Keratinocyte (primary cell): ENCODE data around the gene CDX1. TPM values are rescaled to one million over a fixed set of nuclear protein-coding genes. Genes with fewer than 3 reads are reported as not detected.

ENCODE experiments used
- DNase-seq: peaks from one replicate; pipeline ENCODE4 v3.0.0-alpha.2; 2011; ENCODE audit warnings: low read depth, missing footprints, low spot score
- FAIRE-seq: peaks from 2 replicates; lab custom pipeline; 2011; peaks lifted over from hg19 to GRCh38; lab: Jason Lieb, UNC
- H2AFZ ChIP-seq: 2 replicates; pipeline ENCODE4 v1.6.0; 2012; ENCODE audit warnings: low read length, control low read depth, inconsistent platforms; ENCODE audit not compliant: control insufficient read depth
- H3K27ac ChIP-seq: 2 replicates; pipeline ENCODE4 v1.5.1; 2011; ENCODE audit warnings: low read length; ENCODE audit not compliant: control insufficient read depth, insufficient read depth
- H3K27me3 ChIP-seq: 3 replicates; pipeline ENCODE4 v1.6.0; 2011; ENCODE audit warnings: low read length; ENCODE audit not compliant: control insufficient read depth, insufficient read depth; ENCODE audit errors: extremely low read depth
- H3K36me3 ChIP-seq, 2 experiments: 2 replicates in 1 of 2; 3 replicates in 1 of 2; pipeline ENCODE4 v1.5.1; 2011; ENCODE audit warnings: low read length in 2 of 2, mild to moderate bottlenecking in 1 of 2; ENCODE audit not compliant: control insufficient read depth in 2 of 2, insufficient read depth in 2 of 2; ENCODE audit errors: extremely low read depth in 1 of 2
- H3K4me1 ChIP-seq: 3 replicates; pipeline ENCODE4 v1.5.1; 2011; ENCODE audit warnings: low read length; ENCODE audit not compliant: control insufficient read depth, insufficient read depth; ENCODE audit errors: extremely low read depth
- H3K4me2 ChIP-seq: 3 replicates; pipeline ENCODE4 v1.6.0; 2011; ENCODE audit warnings: low read depth, low read length; ENCODE audit not compliant: control insufficient read depth, insufficient read depth; ENCODE audit errors: extremely low read depth
- H3K4me3 ChIP-seq, 3 experiments: fragments of 200-600 bp in 1 of 3; sonication (generic) in 1 of 3; 2 replicates in 2 of 3; 3 replicates in 1 of 3; pipeline ENCODE4 v1.5.1; 2011 to 2016; ENCODE audit warnings: low read length in 3 of 3, mild to moderate bottlenecking in 3 of 3, control low read depth in 2 of 3, inconsistent platforms in 1 of 3, low read depth in 1 of 3, mixed read lengths in 1 of 3, mixed run types in 1 of 3, moderate library complexity in 1 of 3; ENCODE audit not compliant: control insufficient read depth in 2 of 3, insufficient read depth in 2 of 3; ENCODE audit errors: extremely low read depth in 1 of 3
- H3K79me2 ChIP-seq: 2 replicates; pipeline ENCODE4 v1.6.0; 2012; ENCODE audit warnings: low read length; ENCODE audit not compliant: control insufficient read depth, insufficient read depth
- H3K9ac ChIP-seq: 3 replicates; pipeline ENCODE4 v1.6.0; 2011; ENCODE audit warnings: low read length; ENCODE audit not compliant: control insufficient read depth, insufficient read depth; ENCODE audit errors: extremely low read depth
- H3K9me1 ChIP-seq: 3 replicates; pipeline ENCODE4 v1.6.0; 2011; ENCODE audit warnings: low read length; ENCODE audit not compliant: control insufficient read depth, insufficient read depth; ENCODE audit errors: extremely low read depth
- H3K9me3 ChIP-seq: 2 replicates; pipeline ENCODE4 v1.5.1; 2012; ENCODE audit warnings: low read depth, low read length; ENCODE audit not compliant: control insufficient read depth
- H4K20me1 ChIP-seq: 3 replicates; pipeline ENCODE4 v1.6.0; 2011; ENCODE audit warnings: low read length; ENCODE audit not compliant: control insufficient read depth, insufficient read depth; ENCODE audit errors: extremely low read depth
- CTCF ChIP-seq, 3 experiments: IDR thresholded peaks in 1 of 3; conservative IDR thresholded peaks in 1 of 3; optimal IDR thresholded peaks in 1 of 3; 2 replicates in 2 of 3; 3 replicates in 1 of 3; pipeline versions ENCODE3 to v1.5.1; 2011; ENCODE audit warnings: low read length in 3 of 3, mild to moderate bottlenecking in 3 of 3, moderate library complexity in 2 of 3, control low read depth in 1 of 3, inconsistent platforms in 1 of 3; ENCODE audit not compliant: insufficient read depth in 2 of 3; ENCODE audit errors: extremely low read depth in 1 of 3
- EZH2 ChIP-seq: IDR thresholded peaks from one replicate; pipeline ENCODE4 v1.6.1; 2012; ENCODE audit warnings: inconsistent platforms, mild to moderate bottlenecking, low read length, moderate library complexity
- dilution Hi-C: fragments of 300-500 bp; cut with MboI; formaldehyde crosslinking; loops from one replicate; pipeline ENCODE4 v1.7.0; 2020; ENCODE audit warnings: low sequenced_read_pairs; ENCODE audit not compliant: extremely low pct_ligation_motif_present
- polyA plus RNA-seq, 5 experiments: library from polyadenylated mRNA; depleted of rRNA in 3 of 5; stranded (reverse) in 3 of 5; stranded (forward) in 1 of 5; unstranded in 1 of 5; fragments of >200 nt; gene quantifications; 1 replicate in 1 of 5; 2 replicates in 3 of 5; 3 replicates in 1 of 5; pipeline versions ENCODE4 v1.2.1 to v1.2.3, GENCODE V29; 2011 to 2012; ENCODE audit warnings: missing spikeins in 2 of 5, low read depth in 1 of 5, low replicate concordance in 1 of 5

Gene CDX1
- polyA plus RNA-seq, 1 donor (not counting 4 experiments of a cell fraction or from before 2014, with no cell fraction given) = not detected

GRCh38 chr5:150186897-150187296, 20.3 kb downstream of the CDX1 start:
- no peaks in the 10 kb centered on the region for H3K4me1 ChIP-seq

GRCh38 chr5:150188146-150188842, 21.7 kb downstream of the CDX1 start:
- Histone ChIP-seq H3K9me3 (no peaks in the 10 kb centered on the region), H3K36me3 (no peaks in the 10 kb centered on the region), H3K4me2 (no peak overlapping the region), H3K27ac (no peak overlapping the region), H3K27me3 (peaks cover 68% of the 10 kb centered on the region), H3K4me3 (no peak overlapping the region), H4K20me1 (no peaks in the 10 kb centered on the region), H3K9ac (no peak overlapping the region), H3K9me1 (no peaks in the 10 kb centered on the region), H3K79me2 (no peaks in the 10 kb centered on the region), H3K4me1 (no peaks in the 10 kb centered on the region), H2AFZ (no peak overlapping the region)
- dilution Hi-C loops = no loop called here
- DNase-seq = no peak
- no peak for TF ChIP-seq EZH2
- no peak for TF ChIP-seq CTCF (optimal IDR thresholded peaks at IDR 0.05 in 1 of 3, IDR thresholded peaks at IDR 0.05 in 1 of 3, conservative IDR thresholded peaks at IDR 0.05 in 1 of 3; ENCODE audit: extremely low read depth in 1 of 3, insufficient read depth in 2 of 3, low read length in 3 of 3)
- no peak for FAIRE-seq

More at GRCh38 chr5:150186897-150187296, 20.3 kb downstream of the CDX1 start:
- dilution Hi-C loops = no loop called here
- no peak for TF ChIP-seq EZH2
- no peak overlapping the region for H2AFZ ChIP-seq
- H3K9ac ChIP-seq = no peak overlapping the region
- no peaks in the 10 kb centered on the region for H3K36me3 ChIP-seq
- peaks cover 54% of the 10 kb centered on the region for H3K27me3 ChIP-seq
- H3K79me2 ChIP-seq = no peaks in the 10 kb centered on the region
- FAIRE-seq = no peak
- no peak overlapping the region for H3K27ac ChIP-seq
- H4K20me1 ChIP-seq = no peaks in the 10 kb centered on the region
- H3K9me3 ChIP-seq = no peaks in the 10 kb centered on the region
- DNase-seq = no peak
- H3K4me2 ChIP-seq = no peak overlapping the region
- H3K9me1 ChIP-seq = no peaks in the 10 kb centered on the region
- H3K4me3 ChIP-seq = no peak overlapping the region
